EH (cell line): Measurements from ENCODE around the gene PDZRN4.

ENCODE experiments used
- DNase-seq: peaks from one replicate; pipeline ENCODE4 v3.0.0-alpha.2; 2015; ENCODE audit warnings: low read depth

The PDZRN4 gene

GRCh38 chr12:41459111-41459905, 271.2 kb downstream of the PDZRN4 start:
- DNase-seq: no peak

GRCh38 chr12:41459906-41460214, 271.7 kb downstream of the PDZRN4 start:
- no peak for DNase-seq

GRCh38 chr12:41460906-41461305, 272.8 kb downstream of the PDZRN4 start:
- DNase-seq: no peak

GRCh38 chr12:41462312-41462711, 274.2 kb downstream of the PDZRN4 start:
- no peak for DNase-seq

- DNase-seq: peak; percentile 43
Measured at GRCh38 chr12:41465526-41465925, 277.4 kb downstream of the PDZRN4 start.

GRCh38 chr12:41466300-41466699, 278.2 kb downstream of the PDZRN4 start:
- no peak for DNase-seq

- DNase-seq: no peak
Measured at GRCh38 chr12:41466802-41467201, 278.7 kb downstream of the PDZRN4 start.

GRCh38 chr12:41467591-41468325, 279.6 kb downstream of the PDZRN4 start:
- DNase-seq: no peak

GRCh38 chr12:41468341-41468740, 280.2 kb downstream of the PDZRN4 start:
- DNase-seq: no peak

- DNase-seq: no peak
Measured at GRCh38 chr12:41468756-41469155, 280.6 kb downstream of the PDZRN4 start.

GRCh38 chr12:41473441-41473840, 285.3 kb downstream of the PDZRN4 start:
- no peak for DNase-seq

- no peak for DNase-seq
Measured at GRCh38 chr12:41474001-41474400, 285.9 kb downstream of the PDZRN4 start.

GRCh38 chr12:41476499-41477439, 288.6 kb downstream of the PDZRN4 start:
- DNase-seq: no peak

- no peak for DNase-seq
Measured at GRCh38 chr12:41479426-41479825, 291.3 kb downstream of the PDZRN4 start.

- peak; percentile 3 for DNase-seq
Measured at GRCh38 chr12:41485203-41485602, 297.1 kb downstream of the PDZRN4 start.

- peak; percentile 84 for DNase-seq
Measured at GRCh38 chr12:41486718-41487117, 298.6 kb downstream of the PDZRN4 start.

GRCh38 chr12:41496009-41496408, 307.9 kb downstream of the PDZRN4 start:
- no peak for DNase-seq

GRCh38 chr12:41497409-41497808, 309.3 kb downstream of the PDZRN4 start:
- no peak for DNase-seq

GRCh38 chr12:41504976-41505375, 316.9 kb downstream of the PDZRN4 start:
- no peak for DNase-seq

- DNase-seq: no peak
Measured at GRCh38 chr12:41507286-41507685, 319.2 kb downstream of the PDZRN4 start.

- DNase-seq: no peak
Measured at GRCh38 chr12:41509271-41510055, 321.3 kb downstream of the PDZRN4 start.

GRCh38 chr12:41510470-41510869, 322.4 kb downstream of the PDZRN4 start:
- DNase-seq: no peak
